IMR-90 (cell line): ENCODE results near the gene CRYGS. TPM values are rescaled to one million over a fixed set of nuclear protein-coding genes. Genes with fewer than 3 reads are reported as not detected.

Experiments used
- ATAC-seq: fragments of 200-7000 bp; cut with Tn5 transposase; 2 replicates; pipeline ENCODE4 v1.9.1; 2020; ENCODE audit warnings: low read depth, mild to moderate bottlenecking, moderate library complexity
- BruUV-seq: library from RNA; stranded (reverse); fragments of 400-500 nt; replicated peaks from 2 replicates; lab custom pipeline; 2021; lab: Mats Ljungman, UMichigan
- CTCF ChIA-PET: fragments of 300-600 bp; formaldehyde crosslinking; extraction: SDS; loops from one replicate; lab custom pipeline; 2021; ENCODE audit warnings: antibody characterized with exemption; lab: Yijun Ruan, JAX
- POLR2A ChIA-PET: fragments of 300-600 bp; sonication (Branson Sonifier 250); formaldehyde crosslinking; loops from one replicate; lab custom pipeline; 2022; ENCODE audit warnings: antibody characterized with exemption; ENCODE audit not compliant: unreplicated experiment; lab: Charles Lee
- DNase-seq: peaks from one replicate; pipeline ENCODE4 v3.0.0; 2013
- H2AFZ ChIP-seq: replicated peaks from 2 replicates; pipeline ENCODE3; 2013; ENCODE audit warnings: low read length, mild to moderate bottlenecking; ENCODE audit not compliant: poor library complexity
- H2AK5ac ChIP-seq: 2 replicates; pipeline ENCODE4 v1.6.1; 2013; ENCODE audit warnings: low read depth, low read length, inconsistent platforms
- H2AK9ac ChIP-seq: replicated peaks from 2 replicates; pipeline ENCODE3; 2013; ENCODE audit warnings: mild to moderate bottlenecking, low read depth, low read length, moderate library complexity; ENCODE audit not compliant: poor library complexity
- H2BK120ac ChIP-seq: 2 replicates; pipeline ENCODE4 v1.6.1; 2013; ENCODE audit warnings: low read depth, low read length, inconsistent platforms
- H2BK15ac ChIP-seq: 3 replicates; pipeline ENCODE4 v1.6.1; 2013; ENCODE audit warnings: low read depth, low read length, inconsistent platforms
- H2BK20ac ChIP-seq: 2 replicates; pipeline ENCODE4 v1.6.1; 2013; ENCODE audit warnings: low read depth, mild to moderate bottlenecking, inconsistent platforms, low read length, moderate library complexity
- H2BK5ac ChIP-seq: 2 replicates; pipeline ENCODE4 v1.6.1; 2013; ENCODE audit warnings: mild to moderate bottlenecking, low read depth, low read length, inconsistent platforms; ENCODE audit not compliant: poor library complexity, severe bottlenecking
- H3K14ac ChIP-seq: replicated peaks from 2 replicates; pipeline ENCODE4 v1.6.1; 2013; ENCODE audit warnings: low read depth, low read length, inconsistent platforms
- H3K18ac ChIP-seq: 2 replicates; pipeline ENCODE4 v1.6.1; 2013; ENCODE audit warnings: low read depth, low read length, control low read depth
- H3K23ac ChIP-seq: 2 replicates; pipeline ENCODE4 v1.6.1; 2013; ENCODE audit warnings: low read depth, low read length, inconsistent platforms
- H3K27ac ChIP-seq: 2 replicates; pipeline ENCODE4 v1.5.1; 2013; ENCODE audit warnings: mild to moderate bottlenecking, control low read depth, low read length; ENCODE audit not compliant: insufficient read depth
- H3K27me3 ChIP-seq: 2 replicates; pipeline ENCODE4 v1.6.1; 2013; ENCODE audit warnings: low read length; ENCODE audit not compliant: control insufficient read depth, insufficient read depth
- H3K36me3 ChIP-seq: 2 replicates; pipeline ENCODE4 v1.6.1; 2013; ENCODE audit warnings: low read length, mixed read lengths; ENCODE audit not compliant: control insufficient read depth, insufficient read depth
- H3K4ac ChIP-seq: 2 replicates; pipeline ENCODE4 v1.6.1; 2013; ENCODE audit warnings: low read depth, low read length, inconsistent platforms
- H3K4me1 ChIP-seq: 2 replicates; pipeline ENCODE4 v1.6.1; 2013; ENCODE audit warnings: low read length, mixed read lengths; ENCODE audit not compliant: control insufficient read depth, insufficient read depth
- H3K4me2 ChIP-seq: 2 replicates; pipeline ENCODE4 v1.6.1; 2013; ENCODE audit warnings: low read depth, mild to moderate bottlenecking, control low read depth, low read length, moderate library complexity
- H3K4me3 ChIP-seq: 2 replicates; pipeline ENCODE4 v1.5.1; 2013; ENCODE audit warnings: low read depth, mild to moderate bottlenecking, control low read depth, low read length, moderate library complexity; ENCODE audit not compliant: insufficient read depth
- H3K56ac ChIP-seq: 2 replicates; pipeline ENCODE4 v1.6.1; 2013; ENCODE audit warnings: low read length, inconsistent platforms; ENCODE audit not compliant: insufficient read depth; ENCODE audit errors: extremely low read depth
- H3K79me1 ChIP-seq, 2 experiments: 2 replicates each; pipeline ENCODE4 v1.6.1; 2013; ENCODE audit warnings: low read length in 2 of 2, inconsistent platforms in 1 of 2, low read depth in 1 of 2
- H3K9ac ChIP-seq: 2 replicates; pipeline ENCODE4 v1.6.1; 2013; ENCODE audit warnings: low read depth, low read length, control low read depth
- H3K9me1 ChIP-seq: 2 replicates; pipeline ENCODE4 v1.6.1; 2013; ENCODE audit warnings: low read length, inconsistent platforms; ENCODE audit not compliant: insufficient read depth
- H3K9me3 ChIP-seq: 2 replicates; pipeline ENCODE4 v1.6.1; 2013; ENCODE audit warnings: low read length; ENCODE audit not compliant: control insufficient read depth, insufficient read depth
- H4K20me1 ChIP-seq: 2 replicates; pipeline ENCODE4 v1.6.1; 2013; ENCODE audit warnings: low read length, inconsistent platforms; ENCODE audit not compliant: insufficient read depth
- H4K5ac ChIP-seq: 2 replicates; pipeline ENCODE4 v1.6.1; 2013; ENCODE audit warnings: mild to moderate bottlenecking, low read depth, low read length, control low read depth
- H4K8ac ChIP-seq, 2 experiments: 2 replicates each; pipeline ENCODE4 v1.6.1; 2013; ENCODE audit warnings: low read depth in 2 of 2, low read length in 2 of 2, control low read depth in 1 of 2, inconsistent platforms in 1 of 2
- H4K91ac ChIP-seq: 2 replicates; pipeline ENCODE4 v1.6.1; 2013; ENCODE audit warnings: low read depth, low read length, inconsistent platforms; ENCODE audit not compliant: insufficient read depth
- BHLHE40 ChIP-seq: fragments of 150-350 bp; IDR thresholded peaks from 2 replicates; pipeline ENCODE4 v1.6.1; 2016; ENCODE audit warnings: mild to moderate bottlenecking, low read depth, low read length
- CEBPB ChIP-seq: IDR thresholded peaks from 2 replicates; pipeline ENCODE4 v1.6.1; 2012; ENCODE audit warnings: low read depth, low read length, improper control_type of control experiment
- CHD1 ChIP-seq: IDR thresholded peaks from 2 replicates; pipeline ENCODE4 v1.6.1; 2012; ENCODE audit warnings: low read depth, low read length, improper control_type of control experiment
- CTCF ChIP-seq: conservative IDR thresholded peaks from 2 replicates; pipeline ENCODE4 v1.5.1; 2012; ENCODE audit warnings: mild to moderate bottlenecking, low read depth, low read length, improper control_type of control experiment
- FOS ChIP-seq: fragments of 150-350 bp; IDR thresholded peaks from 2 replicates; pipeline ENCODE4 v1.6.1; 2016; ENCODE audit warnings: low read depth, low read length
- MAFK ChIP-seq: IDR thresholded peaks from 2 replicates; pipeline ENCODE4 v1.6.1; 2012; ENCODE audit warnings: low read depth, low read length, improper control_type of control experiment
- MAZ ChIP-seq: IDR thresholded peaks from 2 replicates; pipeline ENCODE4 v1.6.1; 2012; ENCODE audit warnings: low read depth, mild to moderate bottlenecking, low read length, improper control_type of control experiment, moderate library complexity, borderline replicate concordance
- MXI1 ChIP-seq: IDR thresholded peaks from 2 replicates; pipeline ENCODE4 v1.6.1; 2012; ENCODE audit warnings: low read depth, mild to moderate bottlenecking, low read length, moderate library complexity, borderline replicate concordance
- NFE2L2 ChIP-seq: fragments of 150-350 bp; IDR thresholded peaks from 2 replicates; pipeline ENCODE4 v1.6.1; 2016; ENCODE audit warnings: low read depth, mild to moderate bottlenecking, low read length
- POLR2A ChIP-seq: IDR thresholded peaks from 2 replicates; pipeline ENCODE4 v1.6.1; 2012; ENCODE audit warnings: mild to moderate bottlenecking, low read depth, low read length
- RAD21 ChIP-seq: IDR thresholded peaks from 2 replicates; pipeline ENCODE4 v1.6.1; 2012; ENCODE audit warnings: low read length, improper control_type of control experiment
- RCOR1 ChIP-seq: IDR thresholded peaks from 2 replicates; pipeline ENCODE4 v1.6.1; 2012; ENCODE audit warnings: mild to moderate bottlenecking, low read length, improper control_type of control experiment; ENCODE audit not compliant: insufficient replicate concordance
- RFX5 ChIP-seq: IDR thresholded peaks from 2 replicates; pipeline ENCODE4 v1.8.0; 2012; ENCODE audit warnings: low read depth, mild to moderate bottlenecking, low read length, moderate library complexity
- SMC3 ChIP-seq: fragments of 150-350 bp; IDR thresholded peaks from 2 replicates; pipeline ENCODE4 v1.6.1; 2016; ENCODE audit warnings: low read depth, mild to moderate bottlenecking, antibody characterized with exemption, low read length, moderate library complexity
- USF2 ChIP-seq: fragments of 150-350 bp; IDR thresholded peaks from 2 replicates; pipeline ENCODE4 v1.6.1; 2017; ENCODE audit warnings: mild to moderate bottlenecking, antibody characterized with exemption, low read length, low read depth
- WGBS, 2 experiments: methylation state at CpG; one replicate each; pipeline versions ENCODE4 v1.1.5 to v1.1.7; 2013; ENCODE audit warnings: missing lambda C conversion rate in 2 of 2; ENCODE audit not compliant: insufficient read length in 1 of 2; ENCODE audit errors: extremely low coverage in 2 of 2; 5-methylcytosine and 5-hydroxymethylcytosine counted together
- dilution Hi-C: fragments of 300-500 bp; cut with HindIII; formaldehyde crosslinking; loops from one replicate; pipeline ENCODE4 v1.14.3; 2018; ENCODE audit warnings: low sequenced_read_pairs; ENCODE audit not compliant: unreplicated experiment
- in situ Hi-C: fragments of 300-500 bp; cut with MboI; formaldehyde crosslinking; loops from 3 replicates; pipeline ENCODE4 v1.14.3; 2019; ENCODE audit warnings: low sequenced_read_pairs, inconsistent platforms, mixed read lengths
- intact Hi-C: fragments of 100-400 bp; cut with micrococcal nuclease; formaldehyde crosslinking; loops from 2 replicates; pipeline ENCODE4 v1.10.0; 2022
- polyA plus RNA-seq, 3 experiments: library from polyadenylated mRNA; depleted of rRNA; stranded (reverse); fragments of >200 nt; gene quantifications; 2 replicates each; pipeline ENCODE4 v1.2.3, GENCODE V29; 2012; ENCODE audit warnings: low replicate concordance in 1 of 3
- total RNA-seq: library from RNA; depleted of rRNA; stranded (reverse); fragments of >200 nt; gene quantifications from 2 replicates; pipeline ENCODE4 v1.2.3, GENCODE V29; 2012
- TF ChIP-seq, protein P1 (sequence below): fragments of 150-350 bp; IDR thresholded peaks from 2 replicates; pipeline ENCODE4 v1.6.1; 2016; ENCODE audit warnings: low read depth, mild to moderate bottlenecking, low read length, moderate library complexity, borderline replicate concordance

CRYGS gene
- total and polyA plus RNA-seq, 2 of the 4 experiments (the other 2 are of a cell fraction): 0.36 to 2.1 TPM

- DNase-seq (no peak), ATAC-seq (no peak)
- Histone ChIP-seq H2AK5ac (no peak overlapping the region), H2BK120ac (no peak overlapping the region), H2AK9ac (no peak overlapping the region), H3K4ac (no peak overlapping the region), H2AFZ (no peak overlapping the region), H3K23ac (no peak overlapping the region), H2BK20ac (no peak overlapping the region), H2BK15ac (no peak overlapping the region), H3K4me1 (no peaks in the 10 kb centered on the region), H3K79me1 (no peaks in the 10 kb centered on the region), H3K9me1 (no peaks in the 10 kb centered on the region), H3K27ac (no peak overlapping the region), H3K56ac (no peak overlapping the region), H3K4me3 (no peak overlapping the region), H4K5ac (no peak overlapping the region), H4K91ac (no peak overlapping the region), H3K36me3 (0 out of 2 replicates have a peak, but pooled peaks cover 1% of the 10 kb centered on the region), H3K18ac (no peak overlapping the region), H4K20me1 (no peaks in the 10 kb centered on the region), H3K9ac (no peak overlapping the region), H2BK5ac (no peak overlapping the region), H3K27me3 (no peaks in the 10 kb centered on the region; the same call in 1 of the 2 replicates), H4K8ac (no peak overlapping the region), H3K14ac (no peak overlapping the region), H3K9me3 (no peaks in the 10 kb centered on the region), H3K4me2 (no peak overlapping the region)
- POLR2A ChIA-PET: no interaction called here
- in situ Hi-C loops (no loop called here), intact Hi-C loops (no loop called here), dilution Hi-C loops (no loop called here)
- CTCF ChIA-PET: interaction anchor here (1.1 kb wide), 1 partner anchor 83 kb away, joined by 3 read pairs; no protein-coding TSS in a partner anchor
- TF ChIP-seq CHD1 (no peak), MAZ (no peak), BHLHE40 (no peak), MXI1 (no peak), CTCF (no peak), NFE2L2 (no peak), RFX5 (no peak), CEBPB (no peak), MAFK (no peak), RCOR1 (no peak), POLR2A (no peak), SMC3 (no peak), USF2 (no peak), FOS (no peak), RAD21 (no peak)
- TF ChIP-seq, protein P1, sequence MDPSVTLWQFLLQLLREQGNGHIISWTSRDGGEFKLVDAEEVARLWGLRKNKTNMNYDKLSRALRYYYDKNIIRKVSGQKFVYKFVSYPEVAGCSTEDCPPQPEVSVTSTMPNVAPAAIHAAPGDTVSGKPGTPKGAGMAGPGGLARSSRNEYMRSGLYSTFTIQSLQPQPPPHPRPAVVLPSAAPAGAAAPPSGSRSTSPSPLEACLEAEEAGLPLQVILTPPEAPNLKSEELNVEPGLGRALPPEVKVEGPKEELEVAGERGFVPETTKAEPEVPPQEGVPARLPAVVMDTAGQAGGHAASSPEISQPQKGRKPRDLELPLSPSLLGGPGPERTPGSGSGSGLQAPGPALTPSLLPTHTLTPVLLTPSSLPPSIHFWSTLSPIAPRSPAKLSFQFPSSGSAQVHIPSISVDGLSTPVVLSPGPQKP: no peak
- no TSS peak for BruUV-seq
- 90% methylated on average over 2 of the region's 6 CpGs; no CpG with 5 or more reads in 1 of the 2 experiments for WGBS, 2 experiments
These were observed 10.0 kb downstream of the CRYGS start for GRCh38 chr3:186534113-186534669.
